SK-N-SH treated with all-trans-retinoic acid at 6 μM for 48 hours (cell line): ENCODE measurements around the gene ABCF3.

Experiments
- ATAC-seq: fragments of 200-7000 bp; cut with Tn5 transposase; 3 replicates; pipeline ENCODE4 v1.9.1; 2020; ENCODE audit warnings: mild to moderate bottlenecking, moderate library complexity
- ARNTL ChIP-seq: fragments of 450-650 bp; formaldehyde crosslinking; IDR thresholded peaks from 2 replicates; pipeline ENCODE4 v1.5.0; 2020; ENCODE audit warnings: low read depth, mild to moderate bottlenecking, moderate library complexity, borderline replicate concordance
- BACH2 ChIP-seq: fragments of 250-450 bp; sonication (Bioruptor Pico); IDR thresholded peaks from 2 replicates; pipeline ENCODE4 v1.9.0; 2021; ENCODE audit warnings: mild to moderate bottlenecking, borderline replicate concordance
- CSDC2 ChIP-seq: fragments of 250-450 bp; sonication (Bioruptor Pico); IDR thresholded peaks from 2 replicates; pipeline ENCODE4 v1.5.0; 2020; ENCODE audit warnings: mild to moderate bottlenecking, moderate library complexity
- ESRRG ChIP-seq: fragments of 250-450 bp; sonication (Bioruptor Pico); IDR thresholded peaks from 2 replicates; pipeline ENCODE4 v1.6.1; 2021; ENCODE audit warnings: mild to moderate bottlenecking
- GLIS3 ChIP-seq: fragments of 250-450 bp; sonication (Bioruptor Pico); IDR thresholded peaks from 2 replicates; pipeline ENCODE4 v1.5.0; 2020; ENCODE audit warnings: mild to moderate bottlenecking, moderate library complexity
- ISL1 ChIP-seq: fragments of 250-450 bp; sonication (Bioruptor Pico); IDR thresholded peaks from 2 replicates; pipeline ENCODE4 v2.1.2; 2022; ENCODE audit warnings: mild to moderate bottlenecking, moderate library complexity
- OSR1 ChIP-seq: fragments of 250-450 bp; sonication (Bioruptor Pico); IDR thresholded peaks from 2 replicates; pipeline ENCODE4 v1.8.0; 2022; ENCODE audit warnings: moderate library complexity, mild to moderate bottlenecking, inconsistent platforms
- PPARA ChIP-seq: fragments of 250-450 bp; sonication (Bioruptor Pico); IDR thresholded peaks from 2 replicates; pipeline ENCODE4 v1.5.0; 2020; ENCODE audit warnings: mild to moderate bottlenecking, borderline replicate concordance
- RARB ChIP-seq: fragments of 250-450 bp; sonication (Bioruptor Pico); IDR thresholded peaks from 2 replicates; pipeline ENCODE4 v1.8.0; 2021; ENCODE audit warnings: mild to moderate bottlenecking, moderate library complexity
- SNAI2 ChIP-seq: fragments of 250-450 bp; sonication (Bioruptor Pico); IDR thresholded peaks from 2 replicates; pipeline ENCODE4 v1.5.0; 2020; ENCODE audit warnings: mild to moderate bottlenecking, moderate library complexity
- TCF4 ChIP-seq: fragments of 250-450 bp; sonication (Bioruptor Pico); IDR thresholded peaks from 2 replicates; pipeline ENCODE4 v1.8.0; 2021; ENCODE audit warnings: mild to moderate bottlenecking, moderate library complexity, borderline replicate concordance
- TOX ChIP-seq: fragments of 250-450 bp; sonication (Bioruptor Pico); IDR thresholded peaks from 2 replicates; pipeline ENCODE4 v1.8.0; 2021; ENCODE audit warnings: mild to moderate bottlenecking, moderate library complexity, borderline replicate concordance
- ZC3H10 ChIP-seq: fragments of 250-450 bp; sonication (Bioruptor Pico); IDR thresholded peaks from 2 replicates; pipeline ENCODE4 v1.5.1; 2021; ENCODE audit warnings: mild to moderate bottlenecking, moderate library complexity
- ZFP3 ChIP-seq: fragments of 250-450 bp; sonication (Bioruptor Pico); IDR thresholded peaks from 2 replicates; pipeline ENCODE4 v1.5.0; 2020; ENCODE audit warnings: mild to moderate bottlenecking, moderate library complexity
- ZFP30 ChIP-seq: fragments of 450-650 bp; formaldehyde crosslinking; IDR thresholded peaks from 2 replicates; pipeline ENCODE4 v1.5.0; 2022; ENCODE audit warnings: mild to moderate bottlenecking, moderate library complexity
- ZNF565 ChIP-seq: fragments of 450-650 bp; formaldehyde crosslinking; conservative IDR thresholded peaks from 2 replicates; pipeline ENCODE4 v1.5.0; 2020; ENCODE audit warnings: low read depth, mild to moderate bottlenecking, moderate library complexity
- ZNF8 ChIP-seq: fragments of 450-650 bp; formaldehyde crosslinking; IDR thresholded peaks from 2 replicates; pipeline ENCODE4 v1.5.0; 2020; ENCODE audit warnings: mild to moderate bottlenecking, moderate library complexity
- TF ChIP-seq, protein P1 (sequence below): fragments of 250-450 bp; sonication (Bioruptor Pico); IDR thresholded peaks from 2 replicates; pipeline ENCODE4 v1.8.0; 2021; ENCODE audit warnings: low read depth, mild to moderate bottlenecking, moderate library complexity, borderline replicate concordance
- TF ChIP-seq, protein P2 (sequence below): fragments of 250-450 bp; sonication (Bioruptor Pico); IDR thresholded peaks from 2 replicates; pipeline ENCODE4 v1.5.0; 2020; ENCODE audit warnings: mild to moderate bottlenecking, moderate library complexity
- TF ChIP-seq, protein P3 (sequence below): fragments of 250-450 bp; sonication (Bioruptor Pico); IDR thresholded peaks from 2 replicates; pipeline ENCODE4 v1.8.0; 2020; ENCODE audit warnings: mild to moderate bottlenecking, moderate library complexity, borderline replicate concordance
- TF ChIP-seq, protein P4 (sequence below): fragments of 250-450 bp; sonication (Bioruptor Pico); IDR thresholded peaks from 2 replicates; pipeline ENCODE4 v1.5.1; 2020; ENCODE audit warnings: low read depth, mild to moderate bottlenecking, moderate library complexity
- TF ChIP-seq, protein P5 (sequence below): fragments of 250-450 bp; sonication (Bioruptor Pico); IDR thresholded peaks from 2 replicates; pipeline ENCODE4 v1.5.1; 2021; ENCODE audit warnings: mild to moderate bottlenecking, moderate library complexity

Gene ABCF3

DNA sequence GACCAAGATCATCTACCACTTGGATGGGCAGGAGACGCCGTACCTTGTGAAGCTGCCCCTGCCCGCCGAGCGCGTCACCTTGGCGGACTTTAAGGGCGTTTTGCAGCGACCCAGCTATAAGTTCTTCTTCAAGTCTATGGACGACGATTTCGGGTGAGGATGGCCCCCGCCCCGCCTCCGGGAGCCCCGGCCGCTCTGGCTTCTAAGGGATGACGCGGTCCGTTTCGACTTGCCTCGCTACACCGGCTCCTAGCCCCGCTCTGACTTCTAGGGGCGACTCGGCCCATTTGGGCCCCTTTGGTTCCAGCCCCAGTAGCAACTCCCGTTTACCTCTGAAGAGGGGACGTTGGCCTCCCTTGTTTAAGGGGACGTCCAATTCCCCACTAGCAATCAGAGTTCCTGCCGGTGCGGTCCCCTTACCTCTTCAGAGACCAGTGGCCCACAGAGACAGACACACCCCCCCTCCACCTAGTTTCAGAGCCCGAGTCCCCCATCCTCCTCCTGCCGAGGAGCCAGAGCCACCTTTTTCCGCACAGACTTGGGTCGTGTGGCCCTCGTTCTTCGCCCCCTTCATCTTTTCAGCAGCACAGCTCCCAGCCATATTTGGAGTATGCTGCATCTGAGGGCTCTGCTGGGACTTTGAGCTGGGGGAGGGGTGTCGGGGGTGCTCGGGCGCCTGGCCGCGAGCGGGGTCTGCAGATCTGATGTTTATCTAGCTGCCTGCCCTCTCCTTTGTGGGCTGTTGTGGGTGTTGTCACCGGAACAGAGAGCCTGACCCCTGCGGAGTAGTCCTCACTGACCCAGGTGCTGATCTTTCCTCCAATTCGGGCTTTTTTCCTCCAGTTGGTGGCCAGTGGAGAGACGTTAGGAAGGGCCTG, 30.1 kb upstream of the ABCF3 start:
- ATAC-seq: peak; percentile 44
- TF ChIP-seq ZFP3 (CRISPR knock-in tag) (no peak), TCF4 (no peak), ZC3H10 (no peak), PPARA (CRISPR knock-in tag) (no peak), OSR1 (CRISPR knock-in tag) (no peak), RARB (CRISPR knock-in tag) (no peak), ZNF8 (CRISPR knock-in tag) (no peak), TOX (no peak), SNAI2 (CRISPR knock-in tag) (no peak), ARNTL (CRISPR knock-in tag) (no peak), ISL1 (CRISPR knock-in tag) (no peak), BACH2 (CRISPR knock-in tag) (no peak), ZFP30 (no peak), CSDC2 (CRISPR knock-in tag) (no peak)
- TF ChIP-seq, protein P1, sequence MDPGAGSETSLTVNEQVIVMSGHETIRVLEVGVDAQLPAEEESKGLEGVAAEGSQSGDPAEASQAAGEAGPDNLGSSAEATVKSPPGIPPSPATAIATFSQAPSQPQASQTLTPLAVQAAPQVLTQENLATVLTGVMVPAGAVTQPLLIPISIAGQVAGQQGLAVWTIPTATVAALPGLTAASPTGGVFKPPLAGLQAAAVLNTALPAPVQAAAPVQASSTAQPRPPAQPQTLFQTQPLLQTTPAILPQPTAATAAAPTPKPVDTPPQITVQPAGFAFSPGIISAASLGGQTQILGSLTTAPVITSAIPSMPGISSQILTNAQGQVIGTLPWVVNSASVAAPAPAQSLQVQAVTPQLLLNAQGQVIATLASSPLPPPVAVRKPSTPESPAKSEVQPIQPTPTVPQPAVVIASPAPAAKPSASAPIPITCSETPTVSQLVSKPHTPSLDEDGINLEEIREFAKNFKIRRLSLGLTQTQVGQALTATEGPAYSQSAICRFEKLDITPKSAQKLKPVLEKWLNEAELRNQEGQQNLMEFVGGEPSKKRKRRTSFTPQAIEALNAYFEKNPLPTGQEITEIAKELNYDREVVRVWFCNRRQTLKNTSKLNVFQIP (CRISPR knock-in tag): no peak
- TF ChIP-seq, protein P2, sequence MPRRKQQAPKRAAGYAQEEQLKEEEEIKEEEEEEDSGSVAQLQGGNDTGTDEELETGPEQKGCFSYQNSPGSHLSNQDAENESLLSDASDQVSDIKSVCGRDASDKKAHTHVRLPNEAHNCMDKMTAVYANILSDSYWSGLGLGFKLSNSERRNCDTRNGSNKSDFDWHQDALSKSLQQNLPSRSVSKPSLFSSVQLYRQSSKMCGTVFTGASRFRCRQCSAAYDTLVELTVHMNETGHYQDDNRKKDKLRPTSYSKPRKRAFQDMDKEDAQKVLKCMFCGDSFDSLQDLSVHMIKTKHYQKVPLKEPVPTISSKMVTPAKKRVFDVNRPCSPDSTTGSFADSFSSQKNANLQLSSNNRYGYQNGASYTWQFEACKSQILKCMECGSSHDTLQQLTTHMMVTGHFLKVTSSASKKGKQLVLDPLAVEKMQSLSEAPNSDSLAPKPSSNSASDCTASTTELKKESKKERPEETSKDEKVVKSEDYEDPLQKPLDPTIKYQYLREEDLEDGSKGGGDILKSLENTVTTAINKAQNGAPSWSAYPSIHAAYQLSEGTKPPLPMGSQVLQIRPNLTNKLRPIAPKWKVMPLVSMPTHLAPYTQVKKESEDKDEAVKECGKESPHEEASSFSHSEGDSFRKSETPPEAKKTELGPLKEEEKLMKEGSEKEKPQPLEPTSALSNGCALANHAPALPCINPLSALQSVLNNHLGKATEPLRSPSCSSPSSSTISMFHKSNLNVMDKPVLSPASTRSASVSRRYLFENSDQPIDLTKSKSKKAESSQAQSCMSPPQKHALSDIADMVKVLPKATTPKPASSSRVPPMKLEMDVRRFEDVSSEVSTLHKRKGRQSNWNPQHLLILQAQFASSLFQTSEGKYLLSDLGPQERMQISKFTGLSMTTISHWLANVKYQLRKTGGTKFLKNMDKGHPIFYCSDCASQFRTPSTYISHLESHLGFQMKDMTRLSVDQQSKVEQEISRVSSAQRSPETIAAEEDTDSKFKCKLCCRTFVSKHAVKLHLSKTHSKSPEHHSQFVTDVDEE (CRISPR knock-in tag): no peak
- TF ChIP-seq, protein P3, sequence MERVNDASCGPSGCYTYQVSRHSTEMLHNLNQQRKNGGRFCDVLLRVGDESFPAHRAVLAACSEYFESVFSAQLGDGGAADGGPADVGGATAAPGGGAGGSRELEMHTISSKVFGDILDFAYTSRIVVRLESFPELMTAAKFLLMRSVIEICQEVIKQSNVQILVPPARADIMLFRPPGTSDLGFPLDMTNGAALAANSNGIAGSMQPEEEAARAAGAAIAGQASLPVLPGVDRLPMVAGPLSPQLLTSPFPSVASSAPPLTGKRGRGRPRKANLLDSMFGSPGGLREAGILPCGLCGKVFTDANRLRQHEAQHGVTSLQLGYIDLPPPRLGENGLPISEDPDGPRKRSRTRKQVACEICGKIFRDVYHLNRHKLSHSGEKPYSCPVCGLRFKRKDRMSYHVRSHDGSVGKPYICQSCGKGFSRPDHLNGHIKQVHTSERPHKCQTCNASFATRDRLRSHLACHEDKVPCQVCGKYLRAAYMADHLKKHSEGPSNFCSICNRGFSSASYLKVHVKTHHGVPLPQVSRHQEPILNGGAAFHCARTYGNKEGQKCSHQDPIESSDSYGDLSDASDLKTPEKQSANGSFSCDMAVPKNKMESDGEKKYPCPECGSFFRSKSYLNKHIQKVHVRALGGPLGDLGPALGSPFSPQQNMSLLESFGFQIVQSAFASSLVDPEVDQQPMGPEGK (CRISPR knock-in tag): no peak
- TF ChIP-seq, protein P4, sequence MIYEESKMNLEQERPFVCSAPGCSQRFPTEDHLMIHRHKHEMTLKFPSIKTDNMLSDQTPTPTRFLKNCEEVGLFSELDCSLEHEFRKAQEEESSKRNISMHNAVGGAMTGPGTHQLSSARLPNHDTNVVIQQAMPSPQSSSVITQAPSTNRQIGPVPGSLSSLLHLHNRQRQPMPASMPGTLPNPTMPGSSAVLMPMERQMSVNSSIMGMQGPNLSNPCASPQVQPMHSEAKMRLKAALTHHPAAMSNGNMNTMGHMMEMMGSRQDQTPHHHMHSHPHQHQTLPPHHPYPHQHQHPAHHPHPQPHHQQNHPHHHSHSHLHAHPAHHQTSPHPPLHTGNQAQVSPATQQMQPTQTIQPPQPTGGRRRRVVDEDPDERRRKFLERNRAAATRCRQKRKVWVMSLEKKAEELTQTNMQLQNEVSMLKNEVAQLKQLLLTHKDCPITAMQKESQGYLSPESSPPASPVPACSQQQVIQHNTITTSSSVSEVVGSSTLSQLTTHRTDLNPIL (CRISPR knock-in tag): no peak
- TF ChIP-seq, protein P5, sequence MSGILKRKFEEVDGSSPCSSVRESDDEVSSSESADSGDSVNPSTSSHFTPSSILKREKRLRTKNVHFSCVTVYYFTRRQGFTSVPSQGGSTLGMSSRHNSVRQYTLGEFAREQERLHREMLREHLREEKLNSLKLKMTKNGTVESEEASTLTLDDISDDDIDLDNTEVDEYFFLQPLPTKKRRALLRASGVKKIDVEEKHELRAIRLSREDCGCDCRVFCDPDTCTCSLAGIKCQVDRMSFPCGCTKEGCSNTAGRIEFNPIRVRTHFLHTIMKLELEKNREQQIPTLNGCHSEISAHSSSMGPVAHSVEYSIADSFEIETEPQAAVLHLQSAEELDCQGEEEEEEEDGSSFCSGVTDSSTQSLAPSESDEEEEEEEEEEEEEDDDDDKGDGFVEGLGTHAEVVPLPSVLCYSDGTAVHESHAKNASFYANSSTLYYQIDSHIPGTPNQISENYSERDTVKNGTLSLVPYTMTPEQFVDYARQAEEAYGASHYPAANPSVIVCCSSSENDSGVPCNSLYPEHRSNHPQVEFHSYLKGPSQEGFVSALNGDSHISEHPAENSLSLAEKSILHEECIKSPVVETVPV (CRISPR knock-in tag): no peak

DNA sequence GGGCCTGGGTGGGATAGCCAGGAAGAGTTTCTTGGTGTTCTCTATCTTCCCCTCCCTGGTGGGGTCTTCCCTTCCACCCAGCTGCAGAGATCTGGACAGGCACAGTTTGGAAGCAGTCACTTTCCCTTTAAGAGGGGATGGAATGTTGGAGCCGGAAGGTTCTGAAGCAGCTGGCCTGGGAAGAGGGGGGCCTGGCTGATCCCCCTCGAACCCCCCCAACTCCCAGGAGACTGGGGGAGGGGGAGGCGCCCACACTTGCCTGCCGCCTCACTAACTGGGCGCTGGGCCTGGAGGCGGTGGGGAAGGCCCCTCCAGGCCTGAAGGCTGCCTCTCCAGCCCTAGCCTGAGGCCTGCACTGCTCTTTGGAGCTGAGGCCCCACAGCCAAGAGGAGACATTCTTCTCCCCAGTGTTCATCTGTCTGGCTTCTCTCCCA, 29.5 kb upstream of the ABCF3 start:
- peak; percentile 77 for ATAC-seq
- TF ChIP-seq ZNF565 (CRISPR knock-in tag) (no peak), ISL1 (CRISPR knock-in tag) (no peak), ESRRG (CRISPR knock-in tag) (no peak), ZC3H10 (no peak), ZFP30 (no peak), GLIS3 (CRISPR knock-in tag) (no peak), ARNTL (CRISPR knock-in tag) (no peak), CSDC2 (CRISPR knock-in tag) (no peak)
- TF ChIP-seq, protein P5 (CRISPR knock-in tag): no peak
- TF ChIP-seq, protein P3 (CRISPR knock-in tag): no peak
- TF ChIP-seq, protein P4 (CRISPR knock-in tag): no peak
- TF ChIP-seq, all 23 proteins: peak for 0
